ENCODE data around the gene IFNL3. TPM values are rescaled to one million over a fixed set of nuclear protein-coding genes. Genes with fewer than 3 reads are reported as not detected.
A peak's percentile ranks its signal among the peaks of the same experiment; 100 is the strongest.

The IFNL3 gene
- total and polyA plus RNA-seq, 4 donors = not detected

- no peaks in the 10 kb centered on the region for H3K9me3 ChIP-seq (ENCODE audit: control insufficient read depth in 4 of 4, low read length in 3 of 4)
- no peaks in the 10 kb centered on the region for H3K27me3 ChIP-seq (ENCODE audit: control insufficient read depth in 4 of 4, insufficient read depth in 4 of 4, low read length in 3 of 4)
- no peaks in the 10 kb centered on the region for H3K4me1 ChIP-seq (ENCODE audit: control insufficient read depth in 4 of 4, insufficient read depth in 4 of 4, low read length in 3 of 4)
- no peak overlapping the region for H3K4me3 ChIP-seq (ENCODE audit: low read depth in 1 of 3, low read length in 3 of 3)
- H3K36me3 ChIP-seq (ENCODE audit: control insufficient read depth in 4 of 4, insufficient read depth in 3 of 4, low read depth in 1 of 4, low read length in 3 of 4) = no peaks in the 10 kb centered on the region
- H3K9ac ChIP-seq (ENCODE audit: low read depth in 1 of 2, low read length in 2 of 2) = no peak overlapping the region
- WGBS = 33% methylated on average over 3 of the region's 3 CpGs
- no peak overlapping the region for H3K27ac ChIP-seq (ENCODE audit: low read depth in 1 of 2, low read length in 2 of 2)
- no peak for TF ChIP-seq JUND (IDR thresholded peaks at IDR 0.05)
- no peak for TF ChIP-seq CTCF (IDR thresholded peaks at IDR 0.05; ENCODE audit: low read depth, low read length, missing input control)
- no peak for TF ChIP-seq REST (IDR thresholded peaks at IDR 0.05)
- TF ChIP-seq MAX (IDR thresholded peaks at IDR 0.05) = no peak
- no peak for TF ChIP-seq NR2F2 (IDR thresholded peaks at IDR 0.05)
- no peak for TF ChIP-seq YY1 (IDR thresholded peaks at IDR 0.05)
- TF ChIP-seq RAD21 (IDR thresholded peaks at IDR 0.05) = no peak
- TF ChIP-seq TAF1 (conservative IDR thresholded peaks at IDR 0.05) = no peak
- TF ChIP-seq HNF4G (IDR thresholded peaks at IDR 0.05) = no peak
- no peak for TF ChIP-seq RXRA (IDR thresholded peaks at IDR 0.05)
- no peak for DNase-seq (ENCODE audit: low spot score)
These were observed 19.9 kb downstream of the IFNL3 start for GRCh38 chr19:39224910-39225309.

- Histone ChIP-seq H3K9me3 (ENCODE audit: control insufficient read depth in 4 of 4, low read length in 3 of 4) (no peaks in the 10 kb centered on the region), H3K27me3 (ENCODE audit: control insufficient read depth in 4 of 4, insufficient read depth in 4 of 4, low read length in 3 of 4) (no peaks in the 10 kb centered on the region), H3K4me3 (ENCODE audit: low read depth in 1 of 3, low read length in 3 of 3) (no peak overlapping the region), H3K9ac (ENCODE audit: low read depth in 1 of 2, low read length in 2 of 2) (no peak overlapping the region), H3K36me3 (ENCODE audit: control insufficient read depth in 4 of 4, insufficient read depth in 3 of 4, low read depth in 1 of 4, low read length in 3 of 4) (no peaks in the 10 kb centered on the region), H3K4me1 (ENCODE audit: control insufficient read depth in 4 of 4, insufficient read depth in 4 of 4, low read length in 3 of 4) (no peaks in the 10 kb centered on the region), H3K27ac (ENCODE audit: low read depth in 1 of 2, low read length in 2 of 2) (no peak overlapping the region)
- 20% methylated on average over 4 of the region's 4 CpGs for WGBS
- no peak for TF ChIP-seq EGR1 (IDR thresholded peaks at IDR 0.05; ENCODE audit: low read depth in 2 of 2)
- TF ChIP-seq HNF4A (conservative IDR thresholded peaks at IDR 0.05) = no peak
- TF ChIP-seq NR2F2 (IDR thresholded peaks at IDR 0.05) = no peak
- TF ChIP-seq FOXA2 (IDR thresholded peaks at IDR 0.05) = no peak
- TF ChIP-seq ZBTB33 (IDR thresholded peaks at IDR 0.05) = no peak
- no peak for TF ChIP-seq YY1 (IDR thresholded peaks at IDR 0.05)
- TF ChIP-seq FOXA1 (IDR thresholded peaks at IDR 0.05) = no peak
- peak; percentile 98 for TF ChIP-seq REST (IDR thresholded peaks at IDR 0.05)
- no peak for DNase-seq (ENCODE audit: low spot score)
These were observed 21.0 kb downstream of the IFNL3 start for GRCh38 chr19:39223703-39224279.
